ENCODE results near the gene NF1. TPM values are rescaled to one million over a fixed set of nuclear protein-coding genes. Genes with fewer than 3 reads are reported as not detected.

The NF1 gene
- total RNA-seq, 1 donor: 67.0 TPM

DNA sequence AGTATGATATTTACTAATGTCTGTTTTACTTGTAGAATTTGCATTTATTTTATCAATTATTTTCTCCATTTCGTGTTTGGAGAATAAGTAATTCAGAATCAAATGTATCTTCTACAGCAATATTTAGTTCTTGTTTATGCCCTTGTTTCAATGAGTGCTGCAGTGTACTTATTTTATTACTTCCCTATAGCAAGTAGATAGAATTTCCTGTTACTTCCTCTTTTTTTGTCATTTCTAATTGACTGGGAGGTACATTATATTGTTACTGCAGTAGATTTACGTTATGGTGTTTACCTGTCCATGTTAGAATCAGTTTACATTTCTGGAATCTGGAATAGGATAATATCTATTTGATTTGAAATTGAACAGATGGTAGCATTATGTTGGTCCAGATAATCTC is 131.1 kb downstream of the NF1 start:
- no peaks in the 10 kb centered on the region for H3K79me2 ChIP-seq (ENCODE audit: insufficient read depth, low read length)
- no peak overlapping the region for H2AFZ ChIP-seq (ENCODE audit: low read length)
- H3K36me3 ChIP-seq (ENCODE audit: insufficient read depth, low read length): peaks cover 44% of the 10 kb centered on the region
- H4K20me1 ChIP-seq (ENCODE audit: insufficient read depth, low read length): no peaks in the 10 kb centered on the region
- H3K4me1 ChIP-seq (ENCODE audit: insufficient read depth, low read length): no peaks in the 10 kb centered on the region
- no peaks in the 10 kb centered on the region for H3K9me3 ChIP-seq (ENCODE audit: low read depth, low read length)
- TF ChIP-seq CTCF (IDR thresholded peaks at IDR 0.05; ENCODE audit: extremely low read depth, low read depth, low read length): no peak
- no peak for DNase-seq (ENCODE audit: insufficient read length, low spot score, missing footprints)
- H3K27ac ChIP-seq (ENCODE audit: low read depth, low read length): no peak overlapping the region
- H3K4me3 ChIP-seq (ENCODE audit: insufficient read depth, low read length): no peak overlapping the region
- H3K27me3 ChIP-seq (ENCODE audit: insufficient read depth, low read length): no peaks in the 10 kb centered on the region
- no peak overlapping the region for H3K4me2 ChIP-seq (ENCODE audit: insufficient read depth, low read length)

DNA sequence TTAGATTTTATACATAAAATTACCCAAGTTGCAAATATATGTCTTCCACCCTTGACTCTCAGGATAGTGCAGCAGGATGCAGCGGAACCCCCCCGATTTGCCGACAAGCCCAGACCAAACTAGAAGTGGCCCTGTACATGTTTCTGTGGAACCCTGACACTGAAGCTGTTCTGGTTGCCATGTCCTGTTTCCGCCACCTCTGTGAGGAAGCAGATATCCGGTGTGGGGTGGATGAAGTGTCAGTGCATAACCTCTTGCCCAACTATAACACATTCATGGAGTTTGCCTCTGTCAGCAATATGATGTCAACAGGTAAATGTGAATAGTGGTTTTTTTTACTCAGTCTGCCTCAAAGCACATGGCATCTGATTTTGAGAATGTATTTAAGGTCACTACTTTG is 131.6 kb downstream of the NF1 start:
- Histone ChIP-seq H3K79me2 (ENCODE audit: insufficient read depth, low read length) (no peaks in the 10 kb centered on the region), H4K20me1 (ENCODE audit: insufficient read depth, low read length) (no peaks in the 10 kb centered on the region), H3K4me1 (ENCODE audit: insufficient read depth, low read length) (no peaks in the 10 kb centered on the region), H3K4me3 (ENCODE audit: insufficient read depth, low read length) (no peak overlapping the region), H3K27me3 (ENCODE audit: insufficient read depth, low read length) (no peaks in the 10 kb centered on the region), H2AFZ (ENCODE audit: low read length) (no peak overlapping the region), H3K4me2 (ENCODE audit: insufficient read depth, low read length) (no peak overlapping the region), H3K9me3 (ENCODE audit: low read depth, low read length) (no peaks in the 10 kb centered on the region), H3K27ac (ENCODE audit: low read depth, low read length) (no peak overlapping the region), H3K36me3 (ENCODE audit: insufficient read depth, low read length) (peaks cover 46% of the 10 kb centered on the region)
- no peak for DNase-seq (ENCODE audit: insufficient read length, low spot score, missing footprints)
- no peak for TF ChIP-seq CTCF (IDR thresholded peaks at IDR 0.05; ENCODE audit: extremely low read depth, low read depth, low read length)

- Histone ChIP-seq H3K4me3 (ENCODE audit: insufficient read depth, low read length) (no peak overlapping the region), H3K27me3 (ENCODE audit: insufficient read depth, low read length) (no peaks in the 10 kb centered on the region), H2AFZ (ENCODE audit: low read length) (no peak overlapping the region), H3K27ac (ENCODE audit: low read depth, low read length) (no peak overlapping the region), H3K36me3 (ENCODE audit: insufficient read depth, low read length) (peaks cover 52% of the 10 kb centered on the region), H3K4me2 (ENCODE audit: insufficient read depth, low read length) (no peak overlapping the region), H4K20me1 (ENCODE audit: insufficient read depth, low read length) (no peaks in the 10 kb centered on the region), H3K79me2 (ENCODE audit: insufficient read depth, low read length) (no peaks in the 10 kb centered on the region), H3K4me1 (ENCODE audit: insufficient read depth, low read length) (no peaks in the 10 kb centered on the region), H3K9me3 (ENCODE audit: low read depth, low read length) (no peaks in the 10 kb centered on the region)
- TF ChIP-seq CTCF (IDR thresholded peaks at IDR 0.05; ENCODE audit: extremely low read depth, low read depth, low read length): no peak
- no peak for DNase-seq (ENCODE audit: insufficient read length, low spot score, missing footprints)
These were observed 132.2 kb downstream of the NF1 start for GRCh38 chr17:31226950-31227349.

DNA sequence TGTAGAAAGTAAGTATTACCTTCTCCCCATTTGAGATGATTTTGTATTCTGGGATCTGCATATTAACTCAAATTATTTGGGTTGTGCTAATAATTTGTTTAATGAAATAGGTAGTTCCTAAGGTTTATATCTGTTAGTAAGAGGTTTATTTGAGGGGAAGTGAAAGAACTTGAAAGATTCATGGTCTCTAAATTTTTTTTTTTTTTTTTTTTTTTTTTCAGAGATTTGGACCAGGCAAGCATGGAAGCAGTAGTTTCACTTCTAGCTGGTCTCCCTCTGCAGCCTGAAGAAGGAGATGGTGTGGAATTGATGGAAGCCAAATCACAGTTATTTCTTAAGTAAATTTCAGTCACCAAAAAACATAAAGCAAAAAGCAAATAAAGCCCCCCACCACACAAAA is 137.1 kb downstream of the NF1 start:
- H3K4me3 ChIP-seq (ENCODE audit: insufficient read depth, low read length): no peak overlapping the region
- H3K27me3 ChIP-seq (ENCODE audit: insufficient read depth, low read length): no peaks in the 10 kb centered on the region
- no peaks in the 10 kb centered on the region for H3K4me1 ChIP-seq (ENCODE audit: insufficient read depth, low read length)
- no peak overlapping the region for H2AFZ ChIP-seq (ENCODE audit: low read length)
- peaks cover 69% of the 10 kb centered on the region for H3K36me3 ChIP-seq (ENCODE audit: insufficient read depth, low read length)
- DNase-seq (ENCODE audit: insufficient read length, low spot score, missing footprints): no peak
- H4K20me1 ChIP-seq (ENCODE audit: insufficient read depth, low read length): no peaks in the 10 kb centered on the region
- no peak overlapping the region for H3K27ac ChIP-seq (ENCODE audit: low read depth, low read length)
- H3K4me2 ChIP-seq (ENCODE audit: insufficient read depth, low read length): no peak overlapping the region
- no peak for TF ChIP-seq CTCF (IDR thresholded peaks at IDR 0.05; ENCODE audit: extremely low read depth, low read depth, low read length)
- no peaks in the 10 kb centered on the region for H3K9me3 ChIP-seq (ENCODE audit: low read depth, low read length)
- no peaks in the 10 kb centered on the region for H3K79me2 ChIP-seq (ENCODE audit: insufficient read depth, low read length)
